Measurements from ENCODE around the gene SLC22A7. TPM values are rescaled to one million over a fixed set of nuclear protein-coding genes. Genes with fewer than 3 reads are reported as not detected.

Gene SLC22A7
- total and polyA plus RNA-seq, 2 of the 8 experiments (the other 6 are each of a cell fraction or from before 2014, with no cell fraction given): not detected

- FAIRE-seq (no peak), DNase-seq (ENCODE audit: low read depth in 1 of 2, low spot score in 2 of 2) (no peak)
- Histone ChIP-seq H2AFZ (ENCODE audit: low read length) (no peak overlapping the region), H4K91ac (replicated peaks; ENCODE audit: insufficient read length, low read length) (no peak overlapping the region), H4K20me1 (replicated peaks in 1 of 2; ENCODE audit: control insufficient read depth in 1 of 2, insufficient read depth in 2 of 2, low read length in 2 of 2) (no peaks in the 10 kb centered on the region), H2BK120ac (replicated peaks; ENCODE audit: low read depth, low read length) (no peak overlapping the region), H3K79me1 (ENCODE audit: low read depth, low read length) (no peaks in the 10 kb centered on the region), H3K4me2 (ENCODE audit: insufficient read depth in 1 of 2, low read depth in 2 of 2, low read length in 2 of 2) (no peak overlapping the region), H3K4me3 (ENCODE audit: extremely low read depth in 1 of 4, insufficient read depth in 2 of 4, low read depth in 3 of 4, low read length in 4 of 4) (no peak overlapping the region), H3K14ac (ENCODE audit: insufficient read length) (no peak overlapping the region), H3K18ac (ENCODE audit: extremely low read depth, low read length) (no peak overlapping the region), H3K4ac (replicated peaks; ENCODE audit: insufficient read length, low read depth, low read length) (no peak overlapping the region), H4K5ac (ENCODE audit: insufficient read length, low read depth, low read length) (no peak overlapping the region), H2BK20ac (ENCODE audit: low read length) (no peak overlapping the region), H2BK12ac (ENCODE audit: low read depth, low read length) (no peak overlapping the region), H3K27ac (ENCODE audit: low read depth, low read length) (no peak overlapping the region), H3K79me2 (ENCODE audit: control insufficient read depth in 1 of 2, insufficient read depth in 2 of 2, low read length in 2 of 2) (no peaks in the 10 kb centered on the region), H2BK15ac (ENCODE audit: low read length) (no peak overlapping the region), H4K8ac (ENCODE audit: extremely low read depth, insufficient read depth, low read length) (no peak overlapping the region), H3K23me2 (ENCODE audit: low read depth, low read length) (no peaks in the 10 kb centered on the region; the same call in 1 of the 2 replicates), H3K23ac (ENCODE audit: insufficient read length) (no peak overlapping the region), H3K27me3 (replicated peaks in 1 of 4; ENCODE audit: control insufficient read depth in 3 of 4, extremely low read depth in 1 of 4, insufficient read depth in 3 of 4, low read length in 3 of 4) (no peaks in the 10 kb centered on the region), H3K9ac (replicated peaks in 1 of 4; ENCODE audit: extremely low read depth in 1 of 4, low read depth in 3 of 4, low read length in 3 of 4) (no peak overlapping the region), H3K56ac (replicated peaks; ENCODE audit: insufficient read length, low read depth, low read length) (no peak overlapping the region), H3K4me1 (replicated peaks in 1 of 4; ENCODE audit: control insufficient read depth in 3 of 4, insufficient read depth in 4 of 4, low read length in 3 of 4) (no peaks in the 10 kb centered on the region; a peak in 1 of 7 replicates), H3K36me3 (ENCODE audit: control insufficient read depth in 2 of 4, insufficient read depth in 4 of 4, low read length in 3 of 4) (peaks cover 7 to 24% (median 21%) of the 10 kb centered on the region in 4 experiments; a peak in 7 of 8 replicates), H2BK5ac (ENCODE audit: low read depth, low read length) (no peak overlapping the region), H3K9me3 (ENCODE audit: insufficient read depth in 2 of 2, low read depth in 1 of 2, low read length in 1 of 2) (peaks cover 0 to 6% of the 10 kb centered on the region in 2 experiments; a peak in 1 of 4 replicates), H2AK5ac (ENCODE audit: low read depth, low read length) (no peak overlapping the region)
- ChIA-PET POLR2A (ENCODE audit: partially characterized antibody) (interaction anchor here (0.6 kb wide), 1 partner anchor 500 kb away, joined by 3 read pairs; no protein-coding TSS in a partner anchor), CTCF (ENCODE audit: partially characterized antibody) (interaction anchor here (0.6 to 5.4 kb wide), 10 partner anchors 13 to 303 kb away, joined by 3 to 78 read pairs (median 3); partner anchors contain the start of gene CRIP3)
- 94% methylated on average over 4 of the region's 4 CpGs; no CpG with 5 or more reads in 1 of the 2 experiments for WGBS, 2 experiments (ENCODE audit: extremely low coverage in 1 of 2, insufficient coverage in 1 of 2, insufficient read length in 1 of 2, insufficient replicate concordance in 2 of 2, low coverage in 1 of 2, low lambda C conversion rate in 2 of 2, missing lambda C conversion rate in 1 of 2)
- no peak for TF ChIP-seq HDAC2 (IDR thresholded peaks at IDR 0.05; ENCODE audit: borderline replicate concordance in 1 of 2, low read depth in 2 of 2, low read length in 2 of 2)
- TF ChIP-seq ASH2L (IDR thresholded peaks at IDR 0.05; ENCODE audit: low read length): no peak
- no peak for TF ChIP-seq ZNF274 (IDR thresholded peaks at IDR 0.05; ENCODE audit: borderline replicate concordance, extremely low read depth, low read length)
- no peak for TF ChIP-seq CREB1 (IDR thresholded peaks at IDR 0.05)
- no peak for TF ChIP-seq HDAC6 (IDR thresholded peaks at IDR 0.05; ENCODE audit: low read depth, low read length)
- no peak for TF ChIP-seq POLR2A (IDR thresholded peaks at IDR 0.05; ENCODE audit: control extremely low read depth in 1 of 2, low read depth in 2 of 2, low read length in 2 of 2)
- TF ChIP-seq SP1 (IDR thresholded peaks at IDR 0.05; ENCODE audit: low read depth, low read length): no peak
- TF ChIP-seq, protein P1, sequence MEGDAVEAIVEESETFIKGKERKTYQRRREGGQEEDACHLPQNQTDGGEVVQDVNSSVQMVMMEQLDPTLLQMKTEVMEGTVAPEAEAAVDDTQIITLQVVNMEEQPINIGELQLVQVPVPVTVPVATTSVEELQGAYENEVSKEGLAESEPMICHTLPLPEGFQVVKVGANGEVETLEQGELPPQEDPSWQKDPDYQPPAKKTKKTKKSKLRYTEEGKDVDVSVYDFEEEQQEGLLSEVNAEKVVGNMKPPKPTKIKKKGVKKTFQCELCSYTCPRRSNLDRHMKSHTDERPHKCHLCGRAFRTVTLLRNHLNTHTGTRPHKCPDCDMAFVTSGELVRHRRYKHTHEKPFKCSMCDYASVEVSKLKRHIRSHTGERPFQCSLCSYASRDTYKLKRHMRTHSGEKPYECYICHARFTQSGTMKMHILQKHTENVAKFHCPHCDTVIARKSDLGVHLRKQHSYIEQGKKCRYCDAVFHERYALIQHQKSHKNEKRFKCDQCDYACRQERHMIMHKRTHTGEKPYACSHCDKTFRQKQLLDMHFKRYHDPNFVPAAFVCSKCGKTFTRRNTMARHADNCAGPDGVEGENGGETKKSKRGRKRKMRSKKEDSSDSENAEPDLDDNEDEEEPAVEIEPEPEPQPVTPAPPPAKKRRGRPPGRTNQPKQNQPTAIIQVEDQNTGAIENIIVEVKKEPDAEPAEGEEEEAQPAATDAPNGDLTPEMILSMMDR (IDR thresholded peaks at IDR 0.05; ENCODE audit: control extremely low read depth in 1 of 3, insufficient read depth in 1 of 3, low read depth in 1 of 3, low read length in 3 of 3): no peak
- no peak for TF ChIP-seq YY1 (IDR thresholded peaks at IDR 0.05; ENCODE audit: low read depth, low read length)
- TF ChIP-seq NRF1 (IDR thresholded peaks at IDR 0.05; ENCODE audit: low read depth, low read length): no peak
- TF ChIP-seq SAP30 (IDR thresholded peaks at IDR 0.05; ENCODE audit: insufficient read depth, insufficient replicate concordance, low read length): no peak
- no peak for TF ChIP-seq MAX (IDR thresholded peaks at IDR 0.05)
Observed at GRCh38 chr6:43339168-43339567, 41.1 kb downstream of the SLC22A7 start.
